HepG2 (cell line): ENCODE data around the gene LRP1-AS. TPM values are rescaled to one million over a fixed set of nuclear protein-coding genes. Genes with fewer than 3 reads are reported as not detected.

ENCODE experiments used
- HIVEP1 ChIP-seq: sonication (generic); formaldehyde crosslinking; IDR thresholded peaks from 2 replicates; pipeline ENCODE4 v1.4.0; 2020; ENCODE audit warnings: mild to moderate bottlenecking, missing genetic modification reagents
- KIAA2018 ChIP-seq: sonication (generic); formaldehyde crosslinking; IDR thresholded peaks from 2 replicates; pipeline ENCODE4 v1.5.0; 2020; ENCODE audit warnings: mild to moderate bottlenecking, missing genetic modification reagents, borderline replicate concordance
- MAFK ChIP-seq, 2 experiments: IDR thresholded peaks in 1 of 2; conservative IDR thresholded peaks in 1 of 2; 2 replicates each; pipeline ENCODE4 v1.6.1; 2011; ENCODE audit warnings: improper control_type of control experiment in 2 of 2, low read length in 2 of 2
- MED13 ChIP-seq: sonication (generic); formaldehyde crosslinking; IDR thresholded peaks from 2 replicates; pipeline ENCODE4 v1.5.0; 2020; ENCODE audit warnings: missing genetic modification reagents
- MTF2 ChIP-seq: sonication (generic); formaldehyde crosslinking; IDR thresholded peaks from 2 replicates; pipeline ENCODE4 v1.5.0; 2020; ENCODE audit warnings: missing genetic modification reagents, borderline replicate concordance
- RERE ChIP-seq: IDR thresholded peaks from 2 replicates; pipeline ENCODE4 v1.6.1; 2016; ENCODE audit warnings: low read depth, missing genetic modification reagents, missing compliant biosample characterization
- SIN3A ChIP-seq: IDR thresholded peaks from 2 replicates; pipeline ENCODE4 v1.6.1; 2011; ENCODE audit warnings: low read depth, mild to moderate bottlenecking, control low read depth, low read length, borderline replicate concordance
- SMC3 ChIP-seq: IDR thresholded peaks from 2 replicates; pipeline ENCODE4 v1.6.1; 2011; ENCODE audit warnings: low read length, improper control_type of control experiment
- polyA plus RNA-seq, 8 experiments: library from polyadenylated mRNA; depleted of rRNA in 3 of 8; stranded (reverse) in 7 of 8; unstranded in 1 of 8; fragments of >200 nt; fragmentation: Illumina TruSeq in 4 of 8; extraction: Trizol in 4 of 8; gene quantifications; 2 replicates each; pipeline versions ENCODE4 v1.2.1 to v1.2.3, GENCODE V29; 2011 to 2016; ENCODE audit warnings: low read depth in 4 of 8, missing spikeins in 1 of 8, mixed read lengths in 1 of 8; ENCODE audit not compliant: insufficient read depth in 1 of 8
- total RNA-seq, 5 experiments: library from RNA; depleted of rRNA; stranded (reverse); fragments of >200 nt; fragmentation: Illumina TruSeq; extraction: Trizol; gene quantifications; 2 replicates each; pipeline ENCODE4 v1.2.3, GENCODE V29; 2016; ENCODE audit warnings: low read depth in 1 of 5
- TF ChIP-seq, protein P1 (sequence below): sonication (generic); formaldehyde crosslinking; IDR thresholded peaks from 2 replicates; pipeline ENCODE4 v1.8.1; 2022; ENCODE audit warnings: mild to moderate bottlenecking, missing genetic modification reagents

LRP1-AS gene
- total and polyA plus RNA-seq, 2 of the 13 experiments (the other 11 are each of a cell fraction or from before 2014, with no cell fraction given): 0.20 TPM; not detected in 1

DNA sequence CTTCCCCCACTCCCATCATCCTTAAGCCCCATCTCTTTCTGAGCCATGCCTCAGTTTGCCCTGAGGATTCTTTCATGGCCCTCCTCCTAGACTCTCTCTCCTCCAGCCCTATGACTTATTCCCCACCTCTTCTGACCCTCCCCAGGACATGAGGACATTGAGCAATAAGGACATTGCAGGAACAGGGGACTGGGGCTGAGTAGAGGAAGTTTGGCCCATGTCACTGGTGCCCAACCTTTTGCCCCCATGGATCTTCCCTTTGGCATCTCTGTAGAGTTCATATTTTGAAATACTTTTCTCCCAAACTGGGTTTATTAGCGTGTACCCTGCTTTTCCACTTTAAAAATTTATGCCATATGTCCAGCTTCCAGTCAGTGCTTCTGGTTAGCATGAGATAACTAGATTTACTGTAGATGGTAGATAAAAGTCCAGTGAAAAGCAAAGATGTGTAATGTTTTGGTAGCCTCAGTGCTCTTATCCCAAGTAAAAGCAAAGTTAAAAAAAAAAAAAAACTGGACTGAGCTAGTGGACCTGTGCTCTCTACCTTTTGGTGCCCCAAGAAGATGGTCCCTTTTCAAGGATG, 6.1 kb upstream of the LRP1-AS start (continued):
- no peak for TF ChIP-seq HIVEP1 (CRISPR knock-in tag)
- no peak for TF ChIP-seq KIAA2018
- TF ChIP-seq SIN3A: no peak
- TF ChIP-seq, protein P1, sequence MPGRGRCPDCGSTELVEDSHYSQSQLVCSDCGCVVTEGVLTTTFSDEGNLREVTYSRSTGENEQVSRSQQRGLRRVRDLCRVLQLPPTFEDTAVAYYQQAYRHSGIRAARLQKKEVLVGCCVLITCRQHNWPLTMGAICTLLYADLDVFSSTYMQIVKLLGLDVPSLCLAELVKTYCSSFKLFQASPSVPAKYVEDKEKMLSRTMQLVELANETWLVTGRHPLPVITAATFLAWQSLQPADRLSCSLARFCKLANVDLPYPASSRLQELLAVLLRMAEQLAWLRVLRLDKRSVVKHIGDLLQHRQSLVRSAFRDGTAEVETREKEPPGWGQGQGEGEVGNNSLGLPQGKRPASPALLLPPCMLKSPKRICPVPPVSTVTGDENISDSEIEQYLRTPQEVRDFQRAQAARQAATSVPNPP (CRISPR knock-in tag): no peak
- TF ChIP-seq RERE (CRISPR knock-in tag): no peak
- no peak for TF ChIP-seq SMC3
- TF ChIP-seq MTF2: no peak
- TF ChIP-seq MAFK (conservative IDR thresholded peaks at IDR 0.05 in 1 of 2, IDR thresholded peaks at IDR 0.05 in 1 of 2; ENCODE audit: low read length in 2 of 2): no peak
- TF ChIP-seq MED13 (CRISPR knock-in tag): no peak
